ENCODE measurements around the gene VSTM2L.

GRCh38 chr20:37873884-37874283, 29.0 kb upstream of the VSTM2L start:
- TF ChIP-seq CTCF (optimal IDR thresholded peaks at IDR 0.05 in 1 of 3, IDR thresholded peaks at IDR 0.05 in 1 of 3, conservative IDR thresholded peaks at IDR 0.05 in 1 of 3; ENCODE audit: extremely low read depth in 1 of 3, insufficient read depth in 2 of 3, low read length in 3 of 3) (no peak), EZH2 (IDR thresholded peaks at IDR 0.05; ENCODE audit: low read length) (no peak)
